Pancreas (tissue), 10 donors: ENCODE data around the gene SLCO2A1. TPM values are rescaled to one million over a fixed set of nuclear protein-coding genes. Genes with fewer than 3 reads are reported as not detected.

Source experiments
- ATAC-seq, 4 donors: fragments of 200-7000 bp; cut with Tn5 transposase; one replicate each; pipeline versions ENCODE4 v1.8.0 to v1.9.1; 2020; ENCODE audit warnings: mild to moderate bottlenecking in 4 of 4, moderate library complexity in 4 of 4
- DNase-seq, 6 donors: peaks; one replicate each; pipeline ENCODE4 v3.0.0-alpha.2; 2020
- FAIRE-seq: peaks from 2 replicates; lab custom pipeline; 2012; peaks lifted over from hg19 to GRCh38; lab: Jason Lieb, UNC
- H3K27ac ChIP-seq, 4 donors: fragments of 200-600 bp; sonication (generic); 1 replicate in 3 of 4; 2 replicates in 1 of 4; pipeline versions ENCODE4 v1.5.0 to v1.8.0; 2020
- H3K27me3 ChIP-seq, 4 donors: fragments of 200-600 bp; one replicate each; pipeline ENCODE4 v1.8.0; 2021
- H3K36me3 ChIP-seq, 3 donors: fragments of 200-600 bp; sonication (generic) in 1 of 3; one replicate each; pipeline versions ENCODE4 v1.5.0 to v1.8.0; 2020 to 2021
- H3K4me1 ChIP-seq, 3 donors: fragments of 200-600 bp; one replicate each; pipeline ENCODE4 v1.8.0; 2021
- H3K4me3 ChIP-seq, 4 donors: fragments of 200-600 bp; sonication (generic) in 2 of 4; one replicate each; pipeline versions ENCODE4 v1.5.0 to v1.8.0; 2020 to 2021
- H3K9me3 ChIP-seq, 4 donors: fragments of 200-600 bp; one replicate each; pipeline ENCODE4 v1.8.0; 2021
- WGBS, 2 donors: extraction: QIAGEN DNeasy Blood & Tissue Kit; methylation state at CpG; one replicate each; pipeline ENCODE4 v1.1.7; 2013; 5-methylcytosine and 5-hydroxymethylcytosine counted together
- intact Hi-C, 3 donors: fragments of 100-400 bp; cut with DNase I; formaldehyde crosslinking; loops; one replicate each; pipeline versions ENCODE4 v1.11.1 to v1.14.2; 2022
- polyA plus RNA-seq, 2 donors: library from polyadenylated mRNA; stranded (reverse); fragments of 200-250 nt; gene quantifications; one replicate each; pipeline ENCODE4 v1.2.3, GENCODE V29; 2013
- total RNA-seq, 6 donors: library from RNA; stranded (reverse); fragmentation: NEBNext Ultra II Directional in 4 of 6; extraction: Animal tissue kit (Norgen Biotek cat#: 25700) in 4 of 6; gene quantifications; one replicate each; pipeline versions ENCODE4 v1.2.1 to v1.2.4, GENCODE V29; 2021 to 2023
- TF ChIP-seq, protein P1 (sequence below), 4 donors: fragments of 200-600 bp; sonication (generic) in 3 of 4; IDR thresholded peaks; one replicate each; pipeline versions ENCODE4 v1.5.0 to v1.8.0; 2021; ENCODE audit warnings: antibody characterized with exemption in 4 of 4
- donor health status: healthy with polysubstance abuse.
- donor health status: DM: no; HTN: no; CAD: no; lungs with moderate emphysema.
- donor health status: DM: no; HTN: no; CAD: no.
- donor health status: control.
- donor health status: control.
- donor health status: Bipolar disorder and iron deficiency.
- donor health status: DM: yes; HTN: yes; CAD: no.
- donor health status: DM: no; HTN: no; CAD: no.
- donor health status: DM: no; HTN: no; CAD: no.
- donor health status: DM: yes; HTN: yes; CAD: no.

The SLCO2A1 gene
- total and polyA plus RNA-seq, 8 donors, result 4.6 to 17.5 (median 10.4) TPM

DNA sequence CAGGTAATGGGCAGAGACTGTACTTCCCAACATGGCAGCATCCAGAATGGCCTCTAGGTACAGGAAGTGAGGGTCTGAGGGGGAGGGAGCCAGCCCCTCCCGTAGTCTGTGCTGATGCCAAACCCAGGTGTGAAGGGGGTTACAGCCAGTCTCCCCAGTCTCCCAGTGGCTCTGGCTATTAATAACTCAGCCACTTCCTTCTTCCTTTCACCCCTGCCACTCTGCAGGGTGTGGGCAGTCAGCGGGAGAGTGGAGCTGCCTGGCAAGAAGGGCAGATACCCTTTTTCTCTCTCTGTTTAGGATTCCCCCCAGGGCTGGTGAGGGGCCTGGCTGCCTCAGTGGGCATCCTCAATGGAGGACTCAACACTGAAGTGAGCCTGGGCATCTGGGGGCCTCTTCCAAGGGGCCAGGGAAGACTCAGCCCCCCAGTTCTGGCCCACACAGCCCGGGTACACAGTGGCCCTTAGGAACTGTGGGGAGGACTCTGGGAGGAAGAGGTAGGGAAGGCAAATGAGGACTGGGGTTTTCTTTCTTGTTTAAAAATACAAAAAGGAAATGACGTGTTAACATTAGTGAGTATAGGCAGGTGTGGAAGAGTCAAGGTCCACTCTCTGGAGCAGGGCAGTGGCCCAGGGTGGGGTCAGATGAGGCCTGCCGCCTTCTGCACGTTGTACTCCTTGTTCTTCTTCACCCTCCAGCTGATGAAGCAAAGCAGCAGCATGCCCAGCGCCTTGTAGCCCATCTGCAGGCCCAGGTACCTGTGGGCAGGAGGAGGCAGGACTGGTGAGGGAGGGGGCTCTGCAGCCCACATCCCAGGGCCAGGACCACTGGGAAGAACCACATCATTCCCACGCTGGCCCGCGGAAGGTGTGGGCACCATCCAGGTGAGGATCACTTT is 95.4 kb downstream of the SLCO2A1 start:
- TF ChIP-seq, protein P1, sequence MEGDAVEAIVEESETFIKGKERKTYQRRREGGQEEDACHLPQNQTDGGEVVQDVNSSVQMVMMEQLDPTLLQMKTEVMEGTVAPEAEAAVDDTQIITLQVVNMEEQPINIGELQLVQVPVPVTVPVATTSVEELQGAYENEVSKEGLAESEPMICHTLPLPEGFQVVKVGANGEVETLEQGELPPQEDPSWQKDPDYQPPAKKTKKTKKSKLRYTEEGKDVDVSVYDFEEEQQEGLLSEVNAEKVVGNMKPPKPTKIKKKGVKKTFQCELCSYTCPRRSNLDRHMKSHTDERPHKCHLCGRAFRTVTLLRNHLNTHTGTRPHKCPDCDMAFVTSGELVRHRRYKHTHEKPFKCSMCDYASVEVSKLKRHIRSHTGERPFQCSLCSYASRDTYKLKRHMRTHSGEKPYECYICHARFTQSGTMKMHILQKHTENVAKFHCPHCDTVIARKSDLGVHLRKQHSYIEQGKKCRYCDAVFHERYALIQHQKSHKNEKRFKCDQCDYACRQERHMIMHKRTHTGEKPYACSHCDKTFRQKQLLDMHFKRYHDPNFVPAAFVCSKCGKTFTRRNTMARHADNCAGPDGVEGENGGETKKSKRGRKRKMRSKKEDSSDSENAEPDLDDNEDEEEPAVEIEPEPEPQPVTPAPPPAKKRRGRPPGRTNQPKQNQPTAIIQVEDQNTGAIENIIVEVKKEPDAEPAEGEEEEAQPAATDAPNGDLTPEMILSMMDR (IDR thresholded peaks at IDR 0.05), result no peak
- peak in 2 of 4 donors; percentile 16 to 24 for ATAC-seq
- peak in 2 of 6 donors; percentile 15 to 43 for DNase-seq
- FAIRE-seq, result no peak
- Histone ChIP-seq H3K36me3 (no peaks in the 10 kb centered on the region), H3K27me3 (no peaks in the 10 kb centered on the region), H3K9me3 (no peaks in the 10 kb centered on the region), H3K4me1 (no peaks in the 10 kb centered on the region), H3K4me3 (no peak overlapping the region), H3K27ac (no peak overlapping the region)
- 78 to 83% methylated on average over 10 of the region's 10 CpGs for WGBS, 2 donors
- intact Hi-C loops, result loop anchor here in 1 of 3 donors (10.0 kb wide), 1 partner anchor 280 kb away; no protein-coding TSS in a partner anchor

DNA sequence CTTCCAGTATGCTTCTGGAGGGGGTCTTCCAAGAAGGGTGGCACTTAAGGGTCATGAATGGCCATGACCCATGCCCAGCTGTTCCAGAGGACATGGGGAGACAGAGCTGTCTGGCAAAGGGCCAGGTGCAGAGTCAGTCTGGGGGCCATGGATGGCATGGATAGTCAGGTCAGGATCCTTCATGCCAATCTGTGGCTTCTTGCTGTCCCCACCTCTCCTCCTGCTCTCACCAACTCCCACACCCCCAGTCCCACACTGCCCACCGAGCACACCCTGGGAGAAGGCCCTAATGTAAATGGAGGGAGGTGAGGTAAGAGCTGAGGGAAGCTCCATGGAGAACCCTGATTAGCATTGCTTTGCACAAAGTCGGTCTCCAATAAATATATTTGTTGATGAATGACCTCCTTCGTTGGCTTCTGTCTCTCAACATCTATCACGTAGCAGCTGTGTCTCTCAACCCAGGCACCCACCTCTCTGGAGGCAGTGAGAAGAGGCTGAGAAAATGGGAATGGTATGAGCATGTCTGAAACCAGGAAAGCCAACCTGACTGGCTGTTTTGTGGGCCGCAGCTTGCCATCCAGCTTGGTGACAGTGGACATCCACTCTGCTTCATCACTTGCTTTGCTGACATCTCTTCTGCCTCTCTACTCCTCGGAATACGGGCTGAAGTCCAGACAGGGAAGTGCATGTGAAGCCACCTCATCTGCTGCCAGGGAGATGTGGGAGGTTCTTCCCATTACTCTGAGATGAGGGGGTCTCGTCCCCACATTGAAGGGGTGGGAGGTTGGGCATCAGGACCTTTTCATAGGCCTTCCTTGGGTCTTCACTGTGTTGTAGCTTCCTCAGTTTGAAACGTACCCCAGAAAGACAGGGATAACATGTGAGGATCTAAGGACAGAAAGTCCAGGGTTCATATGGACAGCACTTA is 96.4 kb downstream of the SLCO2A1 start:
- ATAC-seq (no peak), DNase-seq (peak in 2 of 6 donors; percentile 21 to 25), FAIRE-seq (no peak)
- H3K9me3 ChIP-seq, result no peaks in the 10 kb centered on the region
- TF ChIP-seq, protein P1 (IDR thresholded peaks at IDR 0.05), result no peak
- no peak overlapping the region for H3K27ac ChIP-seq
- H3K4me3 ChIP-seq, result no peak overlapping the region
- intact Hi-C loops, result loop anchor here in 1 of 3 donors (10.0 kb wide), 1 partner anchor 281 kb away; no protein-coding TSS in a partner anchor
- H3K36me3 ChIP-seq, result no peaks in the 10 kb centered on the region
- no peaks in the 10 kb centered on the region for H3K4me1 ChIP-seq
- 77 to 88% methylated on average over 9 of the region's 9 CpGs for WGBS, 2 donors
- H3K27me3 ChIP-seq, result no peaks in the 10 kb centered on the region

DNA sequence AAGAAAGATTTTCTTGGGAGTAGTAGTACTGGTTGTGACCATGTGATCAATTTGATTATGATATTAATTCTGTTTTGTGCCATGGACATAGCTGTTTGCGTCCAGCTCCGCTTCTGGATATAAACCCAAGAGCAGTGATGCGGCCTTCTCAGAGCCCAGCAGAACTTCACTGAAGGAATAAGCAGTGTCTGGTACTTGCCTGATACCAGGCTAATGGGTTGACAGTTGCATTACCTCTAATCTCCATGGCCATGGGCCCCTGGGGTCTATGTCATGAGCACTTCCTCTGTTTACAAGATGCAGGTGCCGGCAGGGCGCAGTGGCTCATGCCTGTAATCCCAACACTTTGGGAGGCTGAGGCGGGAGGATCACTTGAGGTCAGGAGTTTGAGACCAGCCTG is 97.7 kb downstream of the SLCO2A1 start:
- no peaks in the 10 kb centered on the region for H3K27me3 ChIP-seq
- TF ChIP-seq, protein P1 (IDR thresholded peaks at IDR 0.05), result no peak
- FAIRE-seq, result no peak
- intact Hi-C loops, result loop anchor here in 1 of 3 donors (10.0 kb wide), 1 partner anchor 283 kb away; no protein-coding TSS in a partner anchor
- H3K36me3 ChIP-seq, result no peaks in the 10 kb centered on the region
- no peak for ATAC-seq
- H3K4me3 ChIP-seq, result no peak overlapping the region
- no peak overlapping the region for H3K27ac ChIP-seq
- H3K4me1 ChIP-seq, result peaks cover 0 to 3% (median 0%) of the 10 kb centered on the region in 3 donors
- H3K9me3 ChIP-seq, result no peaks in the 10 kb centered on the region
- WGBS, 2 donors, result 88 to 90% methylated on average over 6 of the region's 6 CpGs
- peak in 1 of 6 donors; percentile 33 for DNase-seq

DNA sequence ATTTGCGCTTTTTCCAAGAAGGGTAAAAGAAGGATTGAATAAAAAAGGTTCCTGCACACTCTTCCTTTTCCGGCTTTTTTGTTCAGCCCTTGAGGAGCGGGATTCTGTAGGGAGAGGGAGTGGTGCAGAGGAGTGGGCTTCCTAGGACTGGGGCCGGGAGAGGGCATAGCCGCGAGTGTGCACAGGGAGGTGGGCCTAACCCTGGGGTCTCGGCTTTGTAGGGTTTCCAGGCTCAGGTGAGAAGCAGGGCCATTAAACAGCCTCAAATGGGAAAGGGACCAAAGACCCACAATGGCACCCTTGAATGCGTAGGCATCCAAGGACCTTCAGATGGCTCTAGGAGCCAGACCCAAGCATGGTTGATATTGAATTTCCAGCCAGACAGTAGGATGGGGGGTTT is 98.6 kb downstream of the SLCO2A1 start:
- Histone ChIP-seq H3K9me3 (no peaks in the 10 kb centered on the region), H3K36me3 (no peaks in the 10 kb centered on the region), H3K27ac (no peak overlapping the region), H3K4me3 (no peak overlapping the region), H3K4me1 (peaks cover 0 to 3% (median 0%) of the 10 kb centered on the region in 3 donors), H3K27me3 (no peaks in the 10 kb centered on the region)
- FAIRE-seq (no peak), ATAC-seq (no peak), DNase-seq (no peak)
- intact Hi-C loops, result loop anchor here in 1 of 3 donors (10.0 kb wide), 1 partner anchor 284 kb away; no protein-coding TSS in a partner anchor
- TF ChIP-seq, protein P1 (IDR thresholded peaks at IDR 0.05), result no peak
- WGBS, 2 donors, result 92 to 93% methylated on average over 8 of the region's 8 CpGs
